ENCODE results near the gene ANKMY1. TPM values are rescaled to one million over a fixed set of nuclear protein-coding genes. Genes with fewer than 3 reads are reported as not detected.

Gene ANKMY1
- total RNA-seq, 1 donor from 2014 or later: 8.9 TPM

DNA sequence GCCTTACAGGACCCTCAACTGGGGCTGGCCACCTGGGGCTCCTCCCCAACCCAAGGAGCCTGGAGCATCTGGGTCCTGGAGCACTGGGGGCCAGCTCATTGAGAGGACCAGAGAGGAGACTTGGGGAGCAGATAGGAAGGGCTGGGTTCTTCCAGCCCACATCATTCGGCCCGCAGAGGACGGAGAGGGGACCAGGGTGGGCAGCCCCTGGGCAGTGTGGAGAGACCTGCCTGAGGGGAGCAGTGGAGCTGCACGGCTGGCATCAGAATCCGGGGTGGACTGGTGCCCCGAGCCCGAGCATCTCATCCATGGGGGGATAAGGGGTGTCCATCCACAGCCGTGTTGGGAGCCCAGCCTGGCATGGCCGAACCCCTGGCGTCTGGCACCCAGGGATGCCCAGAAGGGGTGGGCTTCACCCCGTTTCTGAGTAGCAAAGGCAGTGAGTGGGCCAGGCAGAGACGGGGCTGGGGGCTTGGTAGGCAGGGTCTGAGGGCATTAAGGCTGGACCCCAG is 111.1 kb downstream of the ANKMY1 start:
- no peak for ATAC-seq

DNA sequence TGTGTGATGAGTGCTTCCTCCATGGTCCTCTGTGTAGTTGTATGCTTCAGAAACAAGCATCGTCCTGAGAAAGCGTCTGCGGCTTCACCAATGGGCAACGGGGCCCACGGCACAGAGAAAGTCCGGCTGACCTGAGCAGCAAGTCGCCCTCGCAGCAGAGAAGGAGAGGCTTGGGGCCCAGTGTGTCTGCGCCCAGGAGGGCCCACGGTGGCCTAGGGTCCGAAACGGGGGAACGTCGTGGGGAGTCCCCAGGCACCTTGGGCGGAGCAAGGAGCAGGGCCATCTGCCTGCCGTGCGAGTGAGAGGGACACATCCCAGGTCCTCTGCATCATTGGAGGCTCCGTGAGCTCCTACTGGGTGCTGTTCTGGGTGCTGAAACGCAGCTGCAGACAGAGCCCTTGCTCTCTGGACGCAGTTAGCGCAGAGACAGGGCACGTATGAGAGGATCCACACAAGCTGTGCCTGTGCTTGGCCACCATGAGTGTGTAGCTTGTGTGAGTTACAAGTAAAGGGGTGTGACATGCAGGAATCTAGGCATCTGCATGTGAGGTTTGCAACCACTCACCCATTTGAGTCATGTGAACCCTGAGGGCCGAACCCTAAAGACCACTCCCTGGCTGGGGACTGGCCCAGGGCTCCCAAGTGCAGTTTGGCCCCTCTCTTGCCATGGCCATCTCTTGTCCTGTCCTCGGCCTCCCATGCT is 111.7 kb downstream of the ANKMY1 start:
- ATAC-seq: no peak

DNA sequence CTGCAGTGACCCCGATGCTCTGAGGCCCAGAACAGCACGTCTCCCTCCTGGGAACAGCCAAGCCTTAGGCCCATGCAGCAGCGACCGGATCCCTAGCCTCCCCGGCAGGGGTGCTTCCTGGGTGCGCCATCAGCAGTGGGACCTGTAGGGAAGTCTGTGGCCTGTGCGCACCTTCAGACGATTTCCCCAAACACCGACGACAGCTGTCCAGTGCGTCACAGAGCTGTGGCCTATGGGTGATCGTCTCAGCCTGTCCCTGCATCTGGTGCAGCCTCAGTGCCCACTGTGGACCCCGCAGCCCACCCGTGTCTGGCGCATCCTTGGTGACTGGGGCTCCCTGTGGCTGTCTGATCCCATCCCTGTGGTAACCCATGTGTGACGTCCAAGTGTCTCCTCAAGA is 113.3 kb downstream of the ANKMY1 start:
- no peak for ATAC-seq

DNA sequence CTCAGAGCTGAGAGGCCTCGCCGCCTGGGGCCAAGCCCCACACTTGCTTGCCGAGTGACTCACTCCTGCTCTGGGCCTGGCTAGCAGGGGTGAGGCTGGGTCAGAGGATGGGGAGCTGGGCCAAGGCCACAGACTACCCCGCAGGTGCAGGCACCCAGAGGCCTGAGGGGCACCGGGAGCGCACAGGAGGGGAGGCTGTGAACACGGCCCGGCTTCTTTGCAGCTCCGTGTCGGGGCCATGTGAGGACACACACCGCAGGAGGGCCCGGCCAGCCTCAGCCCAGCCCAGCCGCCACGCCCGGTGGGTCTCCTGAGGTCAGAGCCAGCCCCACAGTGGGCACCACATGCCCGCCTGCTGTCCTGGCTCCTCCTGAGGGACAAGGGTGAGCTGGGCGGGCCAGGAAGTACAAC is 113.9 kb downstream of the ANKMY1 start:
- ATAC-seq: no peak

DNA sequence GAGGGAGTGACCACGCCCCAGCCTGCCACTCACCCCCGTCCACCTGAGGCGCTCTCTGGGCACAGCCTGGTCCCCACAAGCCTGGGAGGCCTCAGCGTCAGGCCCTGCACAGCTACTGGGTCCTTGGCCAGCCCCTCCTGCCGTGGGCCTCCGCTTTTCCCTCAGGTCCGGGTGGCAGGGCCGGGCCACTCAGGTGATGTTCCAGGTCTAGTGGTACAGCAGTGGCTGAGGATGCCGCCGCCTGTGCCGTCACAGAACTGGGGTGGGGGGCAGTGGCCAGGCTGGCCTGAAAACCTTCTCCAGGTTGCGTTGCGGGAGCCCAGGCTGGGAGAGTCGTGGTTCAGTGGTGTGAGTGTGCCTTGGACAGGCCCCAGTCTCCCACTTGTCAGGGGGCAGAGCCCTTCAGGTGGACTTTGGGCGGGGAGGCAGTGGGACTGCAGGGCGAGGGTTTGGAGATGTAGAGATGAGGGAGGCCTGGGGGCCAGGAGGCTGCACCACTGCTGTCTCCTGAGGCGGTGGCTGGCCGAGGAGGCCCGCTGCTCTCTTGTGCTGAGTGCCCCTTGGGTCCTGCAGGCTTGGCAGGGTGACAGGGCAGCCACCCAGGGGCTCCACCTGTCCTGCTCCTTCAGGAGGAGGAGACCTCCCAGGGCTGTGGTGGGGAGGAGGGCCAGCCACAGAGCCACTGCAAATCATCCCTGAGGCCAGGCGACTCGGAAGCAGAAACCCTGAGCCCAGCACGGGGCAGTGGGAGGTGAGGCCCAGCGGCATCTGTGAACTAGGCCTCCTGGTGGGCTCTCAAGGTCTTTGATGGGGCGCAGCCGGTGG is 114.7 kb downstream of the ANKMY1 start:
- no peak for ATAC-seq

DNA sequence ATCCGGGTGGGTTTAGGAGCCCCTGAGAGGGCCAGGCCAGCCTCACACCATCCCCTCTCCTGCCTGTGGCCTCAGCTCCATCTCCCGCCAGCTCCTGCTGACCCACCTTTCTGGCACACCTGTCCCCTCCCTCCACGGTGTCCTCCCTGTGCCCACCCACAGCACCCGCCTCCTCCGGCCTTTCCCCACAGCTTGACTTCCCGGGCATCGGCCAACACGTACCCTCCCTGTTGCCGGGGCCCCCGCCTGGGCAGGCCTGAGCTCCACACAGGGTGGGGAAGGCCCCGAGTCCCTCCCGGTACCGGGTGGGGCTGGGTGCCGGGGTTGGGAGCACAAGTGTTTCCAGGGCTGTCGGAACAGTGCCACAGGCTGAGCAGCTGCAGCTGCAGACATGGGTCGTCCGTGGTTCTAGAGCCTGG is 115.8 kb downstream of the ANKMY1 start:
- ATAC-seq: peak; percentile 51

DNA sequence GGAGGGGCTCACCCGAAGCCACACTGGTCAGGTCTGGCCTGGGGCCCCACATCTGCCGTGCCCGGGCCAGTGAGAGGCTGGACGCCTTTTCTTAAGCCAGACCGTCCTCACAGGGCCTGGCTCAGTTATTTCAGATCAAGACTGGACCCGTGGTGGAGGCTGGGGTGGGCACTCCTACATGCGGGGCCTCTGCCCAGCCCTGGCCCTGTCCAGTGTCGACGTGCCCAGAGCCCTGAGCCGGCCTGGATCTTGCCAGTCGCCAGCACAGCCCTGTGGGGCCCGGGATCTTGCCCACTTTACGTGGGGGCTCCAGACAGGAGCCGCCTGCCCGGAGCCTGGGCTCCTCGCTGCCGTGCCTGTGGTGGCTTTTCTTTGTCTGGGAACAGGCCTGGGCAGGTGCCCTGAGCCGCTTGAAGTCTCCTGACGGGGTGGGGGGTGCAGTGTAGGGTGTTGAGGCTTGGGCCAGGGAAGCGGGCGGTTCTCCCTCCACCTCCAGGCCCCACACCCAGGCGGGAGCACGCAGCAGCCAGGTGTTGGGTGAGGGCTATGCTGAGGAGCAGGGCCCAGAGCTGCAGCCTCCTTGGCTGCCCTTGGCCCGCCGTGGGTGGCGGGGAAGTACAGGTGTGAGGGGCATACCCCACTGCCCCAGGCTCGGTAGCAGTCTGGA is 116.3 kb downstream of the ANKMY1 start:
- peak; percentile 69 for ATAC-seq

DNA sequence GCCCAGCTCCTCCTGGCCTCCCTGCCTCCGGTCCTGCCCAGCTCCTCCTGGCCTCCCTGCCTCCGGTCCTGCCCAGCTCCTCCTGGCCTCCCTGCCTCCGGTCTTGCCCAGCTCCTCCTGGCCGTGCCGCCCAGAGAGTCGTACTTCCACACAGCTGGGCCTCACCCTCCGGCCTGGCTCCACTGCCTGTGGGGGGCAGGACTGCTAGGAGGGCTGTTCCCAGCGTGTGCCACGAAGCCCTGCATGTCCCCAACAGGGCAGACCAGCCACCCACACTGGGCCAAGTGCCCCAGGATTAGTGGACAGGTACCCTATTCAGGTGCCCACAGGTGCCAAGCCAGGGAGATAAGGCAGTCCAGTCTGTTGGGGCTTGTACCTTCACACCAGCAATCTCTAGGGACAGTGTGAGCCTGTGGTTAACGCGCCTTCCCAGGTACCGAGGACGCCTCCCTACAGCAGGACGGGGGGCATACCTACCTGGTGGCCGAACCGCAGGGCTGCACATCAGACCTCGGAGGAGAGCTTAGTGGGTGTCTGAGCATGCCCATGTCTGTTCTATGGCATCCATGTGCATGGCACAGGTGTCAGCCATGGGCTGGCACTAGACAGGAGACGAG is 117.0 kb downstream of the ANKMY1 start:
- ATAC-seq: no peak

DNA sequence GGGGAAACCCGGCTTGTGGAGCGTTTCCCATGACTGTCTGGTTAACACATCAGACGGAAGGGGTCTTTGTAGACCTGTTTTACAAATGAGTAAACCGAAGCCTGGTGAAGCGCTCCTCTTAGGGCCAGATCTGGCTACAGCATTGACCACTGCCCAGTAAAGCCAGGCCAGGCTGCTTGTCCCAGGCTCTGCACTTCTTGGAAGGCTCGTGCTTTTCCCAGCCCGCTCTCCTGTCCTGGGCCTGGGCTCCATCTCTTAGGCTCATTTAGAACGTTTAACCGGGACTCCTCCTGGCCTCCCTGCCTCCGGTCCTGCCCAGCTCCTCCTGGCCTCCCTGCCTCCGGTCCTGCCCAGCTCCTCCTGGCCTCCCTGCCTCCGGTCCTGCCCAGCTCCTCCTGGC is 117.5 kb downstream of the ANKMY1 start:
- ATAC-seq: no peak

DNA sequence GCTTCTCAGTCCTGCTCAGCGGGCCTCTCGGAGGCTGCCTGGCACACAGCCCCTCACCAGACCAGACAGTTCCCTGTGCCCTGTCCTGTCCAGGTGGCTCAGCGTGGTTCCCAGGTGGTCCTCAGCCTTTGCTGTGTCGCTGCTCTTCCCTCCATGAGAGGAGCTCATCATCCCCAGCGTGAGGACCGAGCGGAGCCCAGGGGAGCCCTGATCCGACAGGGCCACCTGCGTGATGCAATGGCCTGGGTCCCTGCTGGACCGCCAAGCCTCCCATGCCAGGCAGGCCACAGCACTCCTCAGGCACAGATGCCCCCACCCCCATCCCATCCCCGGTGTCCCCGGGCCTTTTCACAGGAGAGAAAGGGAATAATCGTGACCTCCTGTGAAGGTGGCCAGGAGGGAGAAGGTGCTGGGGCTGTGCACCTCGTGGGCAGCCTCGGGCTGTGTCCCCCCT is 118.1 kb downstream of the ANKMY1 start:
- no peak for ATAC-seq

DNA sequence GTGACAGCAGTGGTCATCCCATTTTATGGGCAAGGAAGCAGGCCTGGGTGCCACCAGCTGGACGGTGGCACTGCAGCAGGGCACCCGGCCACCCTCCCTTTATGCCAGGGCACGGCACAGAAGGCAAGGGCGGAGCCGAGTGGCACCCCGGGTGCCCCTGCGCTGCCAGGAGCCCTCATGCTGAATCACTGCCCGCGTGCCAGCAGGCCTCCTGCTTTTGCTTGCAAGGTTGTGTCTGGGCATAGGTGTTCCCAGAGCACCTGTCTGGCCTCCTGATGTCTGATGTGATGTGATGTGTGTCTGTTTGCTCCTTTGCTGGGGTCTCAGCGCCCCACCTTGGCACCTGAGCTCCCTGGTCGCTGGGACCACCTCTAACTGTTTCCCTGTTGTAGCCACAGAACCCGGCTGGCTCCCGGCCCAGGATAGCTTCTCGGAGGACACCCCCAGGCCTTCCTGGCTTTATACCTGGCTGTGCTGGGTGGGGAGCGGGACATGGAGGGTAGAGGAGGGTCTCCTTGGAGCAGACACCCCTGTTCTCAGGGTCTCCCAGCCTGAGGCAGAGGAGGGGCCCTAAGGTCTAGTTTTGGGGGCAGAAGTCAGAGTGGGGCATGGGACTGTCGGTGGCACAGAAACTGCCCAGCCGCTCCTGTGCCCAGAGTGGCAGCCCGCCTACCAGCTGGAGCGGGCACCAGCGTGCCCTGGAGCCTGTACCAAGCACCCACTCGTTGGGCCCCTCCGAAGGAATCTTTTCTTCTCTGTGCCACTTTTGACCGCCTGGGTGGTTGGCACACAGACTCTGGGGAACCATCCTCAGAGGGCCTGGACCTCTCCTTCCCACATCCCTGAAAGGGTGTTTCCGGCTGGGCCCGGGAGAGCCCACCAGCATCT is 118.7 kb downstream of the ANKMY1 start:
- no peak for ATAC-seq

DNA sequence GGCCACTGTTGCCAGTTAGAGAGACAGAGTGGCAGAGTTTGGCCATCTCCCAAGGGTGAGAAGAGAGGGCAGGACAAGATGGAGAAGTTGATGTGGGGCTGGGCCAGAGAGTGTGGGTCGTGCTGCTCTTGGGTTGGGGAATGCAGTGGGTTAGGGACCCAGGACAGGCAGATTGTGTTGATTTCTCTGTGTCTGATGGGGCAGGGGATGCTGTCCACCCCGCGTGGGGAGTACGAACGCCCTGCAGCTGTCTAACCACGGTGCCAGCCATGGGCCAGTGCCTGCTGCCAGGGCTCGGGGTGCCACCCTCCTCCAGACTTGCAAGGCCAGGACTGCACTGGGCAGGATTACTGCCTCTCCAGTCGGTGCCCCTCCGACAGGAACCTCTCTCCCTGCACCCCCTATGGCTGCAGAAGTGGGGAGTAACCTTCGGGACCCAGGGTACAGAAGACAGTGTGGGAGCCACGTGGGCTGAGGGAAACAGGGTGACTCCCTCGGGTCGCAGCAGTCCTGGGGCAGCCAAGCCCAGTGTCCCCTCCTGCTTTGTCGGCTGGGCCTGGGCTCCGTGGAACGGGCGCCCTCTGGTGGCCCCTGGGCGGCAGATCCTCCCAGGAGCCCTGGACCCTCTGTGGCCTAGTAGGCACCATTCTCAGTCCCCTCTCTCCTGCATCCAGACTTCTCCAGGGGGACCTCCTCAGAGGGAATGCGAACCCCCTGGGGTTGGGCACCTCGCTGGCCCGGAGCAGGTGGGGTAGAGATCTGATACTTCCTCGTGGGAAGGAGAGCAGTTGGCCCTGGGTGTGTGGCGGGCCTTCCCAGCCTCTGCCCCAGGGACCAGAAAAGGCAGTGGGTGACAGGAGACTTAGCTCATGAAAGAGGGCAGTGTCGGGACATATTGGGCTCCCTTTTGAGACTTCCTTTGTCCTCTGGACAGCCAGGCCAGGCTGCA is 119.7 kb downstream of the ANKMY1 start:
- ATAC-seq: peak; percentile 13

DNA sequence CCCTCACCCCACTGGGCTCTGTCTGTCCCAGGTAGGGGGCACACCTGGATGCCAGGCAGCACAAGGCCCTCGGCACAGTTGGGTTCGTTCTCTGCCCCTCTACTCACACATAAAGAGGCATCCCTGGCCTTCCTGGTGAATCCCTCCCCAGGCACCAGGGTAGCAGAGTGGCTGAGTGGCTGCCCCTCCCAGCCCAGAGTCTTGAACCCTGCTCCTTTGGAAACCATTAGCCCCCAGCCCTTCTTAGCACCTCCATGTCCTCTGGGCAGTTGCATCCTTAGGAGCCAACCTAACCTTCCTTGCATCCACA is 120.3 kb downstream of the ANKMY1 start:
- ATAC-seq: no peak

DNA sequence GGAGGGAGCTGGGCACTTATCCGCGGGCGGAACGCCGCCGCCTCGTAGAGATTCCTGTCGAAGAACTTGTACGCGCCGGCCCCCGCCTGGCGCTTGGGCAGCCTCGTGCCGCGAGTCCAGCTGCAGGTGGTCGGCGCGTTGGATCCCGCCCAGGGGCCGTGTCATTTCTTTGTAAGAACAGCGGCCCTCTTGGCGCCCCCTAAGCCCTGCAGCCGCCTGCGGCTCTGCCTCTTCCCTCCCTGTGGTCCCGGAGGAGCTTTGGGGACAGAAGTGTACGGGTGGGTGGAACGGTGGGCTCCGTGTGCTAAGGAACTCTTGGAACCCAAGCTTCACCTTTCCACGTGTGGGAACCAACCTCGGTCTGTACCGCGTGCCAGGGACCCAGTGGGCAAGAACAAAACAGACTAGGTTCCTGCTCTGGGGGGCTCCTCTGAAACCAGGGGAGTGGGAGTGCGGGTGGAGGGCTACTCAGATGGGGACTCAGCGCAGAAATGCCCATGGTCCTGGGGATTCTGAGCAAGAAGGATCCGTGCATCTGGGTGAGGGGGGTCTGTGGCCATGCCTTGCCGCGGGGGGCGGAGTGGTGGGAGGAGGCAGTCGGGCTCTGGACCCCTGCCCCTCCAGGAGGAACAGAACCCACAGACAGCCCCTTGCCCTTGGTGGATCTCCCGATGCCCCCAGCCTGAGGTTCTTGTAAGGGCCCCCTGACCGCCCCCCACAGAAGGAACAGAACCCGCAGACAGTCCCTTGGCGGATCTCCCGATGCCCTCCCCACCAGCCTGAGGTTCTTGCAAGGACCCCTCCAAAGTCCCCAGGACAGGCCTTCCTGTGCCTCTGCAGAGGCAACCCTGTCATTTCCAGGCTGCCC is 120.9 kb downstream of the ANKMY1 start:
- ATAC-seq: no peak

DNA sequence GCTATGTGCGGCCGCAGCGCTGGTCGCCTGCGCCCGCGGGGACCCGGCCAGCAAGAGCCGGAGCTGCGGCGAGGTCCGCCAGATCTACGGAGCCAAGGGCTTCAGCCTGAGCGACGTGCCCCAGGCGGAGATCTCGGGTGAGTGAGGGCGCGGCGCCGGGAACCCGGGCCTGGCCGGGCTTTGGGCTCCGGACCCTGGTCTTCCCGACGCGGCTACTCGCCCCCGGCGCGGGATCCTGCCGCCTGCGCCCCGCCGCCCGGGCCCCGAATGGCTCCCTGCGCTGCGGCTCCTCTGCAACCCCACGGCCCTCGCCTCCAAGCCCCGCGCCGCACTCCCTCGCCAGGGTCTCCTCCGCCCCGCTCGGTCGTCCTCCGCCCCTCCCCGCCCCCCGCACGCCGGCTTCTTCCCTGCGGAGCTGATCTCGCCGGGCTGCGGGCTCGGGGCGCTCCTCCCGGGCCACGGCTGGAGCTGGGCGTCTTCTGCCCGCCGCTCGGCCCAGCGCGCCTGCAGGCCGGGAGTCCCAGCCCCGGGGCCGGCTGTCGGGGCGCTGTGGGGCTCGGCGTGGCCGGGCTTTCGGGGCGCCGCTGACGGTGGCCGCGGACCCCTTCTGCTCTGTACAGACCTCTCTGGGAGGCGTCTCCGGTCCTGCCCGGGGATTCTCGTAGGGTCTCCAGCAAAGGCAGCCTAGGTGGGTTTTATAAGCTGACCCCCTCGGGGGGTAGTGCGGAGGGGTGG is 121.7 kb downstream of the ANKMY1 start:
- ATAC-seq: no peak

DNA sequence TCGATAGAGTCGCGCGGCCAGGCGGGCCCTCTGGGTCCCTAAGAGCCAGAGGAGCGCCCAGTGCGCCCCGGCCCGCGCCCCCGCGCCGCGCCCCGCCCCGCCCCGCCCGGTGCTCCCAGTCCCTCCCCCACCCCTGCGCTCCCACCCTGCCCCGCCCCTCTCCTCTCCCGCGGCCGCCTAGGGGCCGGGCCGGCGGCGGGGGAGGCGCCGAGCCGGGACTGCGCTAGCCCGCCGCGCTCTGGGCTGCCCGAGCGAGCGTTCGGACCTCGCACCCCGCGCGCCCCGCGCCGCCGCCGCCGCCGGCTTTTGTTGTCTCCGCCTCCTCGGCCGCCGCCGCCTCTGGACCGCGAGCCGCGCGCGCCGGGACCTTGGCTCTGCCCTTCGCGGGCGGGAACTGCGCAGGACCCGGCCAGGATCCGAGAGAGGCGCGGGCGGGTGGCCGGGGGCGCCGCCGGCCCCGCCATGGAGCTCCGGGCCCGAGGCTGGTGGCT is 122.3 kb downstream of the ANKMY1 start, which contains the start of gene GPC1:
Gene GPC1 (plus strand): TSS at position 207 of the 491 bp plus-strand sequence. CDS start 256 bp downstream, at position 463.
- ATAC-seq: peak; percentile 43

DNA sequence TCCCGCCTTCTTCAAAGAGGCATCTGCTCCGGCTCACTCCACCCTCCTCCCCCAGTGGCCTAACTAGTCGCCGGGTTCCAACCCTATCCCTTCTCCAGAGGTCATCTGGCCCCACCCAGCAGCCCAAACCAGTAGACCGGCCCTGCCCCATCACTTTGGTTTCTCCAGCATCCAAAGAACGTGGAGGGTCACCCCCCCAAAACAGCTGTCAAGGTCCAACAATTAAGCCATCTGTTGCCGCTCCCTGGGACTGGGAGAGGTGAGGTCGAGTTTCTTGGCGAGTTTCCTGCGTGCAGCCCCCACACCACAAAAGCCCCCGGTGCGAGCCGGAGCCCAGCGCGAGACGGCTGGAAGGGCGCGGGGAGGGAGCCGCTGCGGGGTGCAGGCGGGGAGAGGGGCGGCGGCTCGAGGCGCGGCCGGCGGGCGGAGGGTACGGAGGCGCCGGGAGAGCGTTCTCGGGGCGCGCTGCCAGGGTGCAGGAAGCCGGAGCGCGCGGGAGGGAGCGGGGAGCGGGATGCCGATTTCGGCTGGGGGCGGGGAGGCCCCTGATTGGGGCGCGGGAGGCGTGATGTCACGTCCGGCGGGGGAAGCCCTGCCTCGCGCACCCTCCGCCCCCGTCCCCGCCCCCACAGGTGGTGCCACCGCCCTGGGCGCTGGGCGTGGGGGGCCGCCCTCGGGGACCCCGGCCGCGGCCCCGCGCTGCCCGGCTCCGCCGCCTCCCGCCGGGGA is 122.9 kb downstream of the ANKMY1 start:
- ATAC-seq: peak; percentile 74
